NCI-H146 treated with DMSO at 0.1 percent for 48 hours (cell line): Measurements from ENCODE around the gene TUBA4B.
"Not testable (repeated sequence)": the region's sequence is repeated elsewhere in the genome, so short reads cannot be mapped to it uniquely, and the experiment has no call there.

Source experiments
- DNase-seq: peaks from one replicate; lab custom pipeline; 2025; ENCODE audit not compliant: unreplicated experiment; lab: John Stamatoyannopoulos, UW

TUBA4B gene

GRCh38 chr2:219309278-219309677, 56.2 kb downstream of the TUBA4B start, which contains the start of gene PTPRN:
TSS of gene PTPRN (minus strand) at chr2:219309401. CDS start at chr2:219309332, 69 bp downstream.
- peak; percentile 60 for DNase-seq

GRCh38 chr2:219312683-219313263, 59.7 kb downstream of the TUBA4B start:
- DNase-seq: not testable (repeated sequence)

- no peak for DNase-seq
These were observed 61.9 kb downstream of the TUBA4B start for GRCh38 chr2:219314804-219315468.
